ENCODE data around the gene DYNC2H1. TPM values are rescaled to one million over a fixed set of nuclear protein-coding genes. Genes with fewer than 3 reads are reported as not detected.

The DYNC2H1 gene
- total RNA-seq, 2 donors from 2014 or later, result 2.1 to 2.8 TPM

- H3K27me3 ChIP-seq, result no peaks in the 10 kb centered on the region
- TF ChIP-seq CTCF (IDR thresholded peaks at IDR 0.05), result no peak
- no peak overlapping the region for H3K9ac ChIP-seq (ENCODE audit: low read depth in 2 of 2, low read length in 2 of 2)
- no peaks in the 10 kb centered on the region for H3K4me1 ChIP-seq
- H3K36me3 ChIP-seq, result no peaks in the 10 kb centered on the region
- no peak overlapping the region for H3K4me3 ChIP-seq
- DNase-seq, result no peak
- no peak overlapping the region for H3K27ac ChIP-seq
- no peaks in the 10 kb centered on the region for H3K9me3 ChIP-seq
- intact Hi-C loops (cut with DNase I), result no loop called here
These were observed 231.7 kb downstream of the DYNC2H1 start for GRCh38 chr11:103340956-103341355.

- Histone ChIP-seq H3K9me3 (no peaks in the 10 kb centered on the region), H3K4me3 (no peak overlapping the region), H3K27me3 (no peaks in the 10 kb centered on the region), H3K27ac (no peak overlapping the region), H3K4me1 (no peaks in the 10 kb centered on the region), H3K9ac (ENCODE audit: low read depth in 2 of 2, low read length in 2 of 2) (no peak overlapping the region), H3K36me3 (no peaks in the 10 kb centered on the region)
- intact Hi-C loops (cut with DNase I), result no loop called here
- no peak for DNase-seq
- TF ChIP-seq CTCF (IDR thresholded peaks at IDR 0.05), result no peak
These were observed 235.7 kb downstream of the DYNC2H1 start for GRCh38 chr11:103344886-103345285.

- no peak overlapping the region for H3K4me3 ChIP-seq
These were observed 240.4 kb downstream of the DYNC2H1 start for GRCh38 chr11:103349595-103349994.

GRCh38 chr11:103354656-103355055 lies 245.4 kb downstream of the DYNC2H1 start:
- no peak overlapping the region for H3K27ac ChIP-seq
- no peak for DNase-seq
- no peak for TF ChIP-seq CTCF (IDR thresholded peaks at IDR 0.05)
- no peaks in the 10 kb centered on the region for H3K4me1 ChIP-seq
- H3K27me3 ChIP-seq, result no peaks in the 10 kb centered on the region
- no peaks in the 10 kb centered on the region for H3K36me3 ChIP-seq
- intact Hi-C loops (cut with DNase I), result no loop called here
- no peak overlapping the region for H3K4me3 ChIP-seq
- no peak overlapping the region for H3K9ac ChIP-seq (ENCODE audit: low read depth in 2 of 2, low read length in 2 of 2)
- H3K9me3 ChIP-seq, result no peaks in the 10 kb centered on the region

More at GRCh38 chr11:103349595-103349994, 240.4 kb downstream of the DYNC2H1 start:
- H3K27me3 ChIP-seq, result no peaks in the 10 kb centered on the region
- no peak overlapping the region for H3K27ac ChIP-seq
- H3K9ac ChIP-seq (ENCODE audit: low read depth in 2 of 2, low read length in 2 of 2), result no peak overlapping the region
- H3K4me1 ChIP-seq, result no peaks in the 10 kb centered on the region
- DNase-seq, result no peak
- intact Hi-C loops (cut with DNase I), result no loop called here
- no peak for TF ChIP-seq CTCF (IDR thresholded peaks at IDR 0.05)
- H3K36me3 ChIP-seq, result no peaks in the 10 kb centered on the region
- H3K9me3 ChIP-seq, result no peaks in the 10 kb centered on the region

GRCh38 chr11:103358251-103358650 lies 249.0 kb downstream of the DYNC2H1 start:
- no peaks in the 10 kb centered on the region for H3K36me3 ChIP-seq

More at GRCh38 chr11:103358251-103358650, 249.0 kb downstream of the DYNC2H1 start:
- H3K27me3 ChIP-seq, result no peaks in the 10 kb centered on the region
- intact Hi-C loops (cut with DNase I), result no loop called here
- no peak overlapping the region for H3K9ac ChIP-seq (ENCODE audit: low read depth in 2 of 2, low read length in 2 of 2)
- H3K4me3 ChIP-seq, result no peak overlapping the region
- H3K9me3 ChIP-seq, result no peaks in the 10 kb centered on the region
- DNase-seq, result no peak
- TF ChIP-seq CTCF (IDR thresholded peaks at IDR 0.05), result no peak
- no peak overlapping the region for H3K27ac ChIP-seq
- H3K4me1 ChIP-seq, result no peaks in the 10 kb centered on the region
